ENCODE data around the gene WNT11.

The WNT11 gene

GRCh38 chr11:76245720-76246119, 39.4 kb upstream of the WNT11 start:
- Histone ChIP-seq H3K27ac (ENCODE audit: low read length) (no peak overlapping the region), H3K4me1 (ENCODE audit: control insufficient read depth, insufficient read depth, low read length) (no peaks in the 10 kb centered on the region), H3K9ac (ENCODE audit: low read length in 2 of 2) (no peak overlapping the region), H3K27me3 (ENCODE audit: control insufficient read depth in 1 of 2, insufficient read depth in 2 of 2, low read length in 2 of 2) (peaks cover 0 to 8% of the 10 kb centered on the region in 2 donors), H3K9me3 (ENCODE audit: control insufficient read depth in 2 of 2, low read length in 2 of 2) (no peaks in the 10 kb centered on the region), H3K4me3 (ENCODE audit: low read length in 2 of 2) (no peak overlapping the region), H3K36me3 (ENCODE audit: control insufficient read depth in 2 of 2, insufficient read depth in 2 of 2, low read length in 2 of 2) (no peaks in the 10 kb centered on the region)

DNA sequence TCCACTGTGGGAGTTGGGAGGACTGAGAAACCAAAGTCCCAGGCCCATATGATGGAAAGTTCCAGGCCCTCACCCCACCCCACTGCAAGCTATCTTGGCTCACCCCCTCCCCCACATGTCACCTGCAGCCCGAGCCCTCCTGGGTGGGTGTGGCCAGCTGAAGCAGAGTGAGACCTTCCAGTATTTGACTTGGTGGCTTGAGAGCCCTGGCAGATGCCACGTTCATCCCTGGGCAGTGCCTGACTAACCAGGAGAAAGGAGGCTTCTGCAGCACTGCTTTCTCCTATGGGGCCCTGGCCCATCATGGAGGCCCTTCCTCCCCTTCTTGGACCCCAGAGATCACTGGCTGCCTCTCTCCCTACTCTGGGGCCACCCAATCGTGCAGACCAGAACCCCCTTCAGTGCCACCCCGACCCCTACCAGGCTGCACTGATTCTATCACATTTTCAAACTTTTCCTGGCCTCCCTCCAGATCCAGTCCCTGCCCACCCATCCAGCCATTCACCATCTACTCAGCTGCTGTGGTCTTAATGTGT, 38.1 kb upstream of the WNT11 start:
- no peaks in the 10 kb centered on the region for H3K36me3 ChIP-seq (ENCODE audit: control insufficient read depth in 2 of 2, insufficient read depth in 2 of 2, low read length in 2 of 2)
- H3K27me3 ChIP-seq (ENCODE audit: control insufficient read depth in 1 of 2, insufficient read depth in 2 of 2, low read length in 2 of 2), result peaks cover 0 to 8% of the 10 kb centered on the region in 2 donors
- no peak overlapping the region for H3K27ac ChIP-seq (ENCODE audit: low read length)
- no peaks in the 10 kb centered on the region for H3K4me1 ChIP-seq (ENCODE audit: control insufficient read depth, insufficient read depth, low read length)
- H3K9ac ChIP-seq (ENCODE audit: low read length in 2 of 2), result no peak overlapping the region
- H3K9me3 ChIP-seq (ENCODE audit: control insufficient read depth in 2 of 2, low read length in 2 of 2), result no peaks in the 10 kb centered on the region
- H3K4me3 ChIP-seq (ENCODE audit: low read length in 2 of 2), result no peak overlapping the region

DNA sequence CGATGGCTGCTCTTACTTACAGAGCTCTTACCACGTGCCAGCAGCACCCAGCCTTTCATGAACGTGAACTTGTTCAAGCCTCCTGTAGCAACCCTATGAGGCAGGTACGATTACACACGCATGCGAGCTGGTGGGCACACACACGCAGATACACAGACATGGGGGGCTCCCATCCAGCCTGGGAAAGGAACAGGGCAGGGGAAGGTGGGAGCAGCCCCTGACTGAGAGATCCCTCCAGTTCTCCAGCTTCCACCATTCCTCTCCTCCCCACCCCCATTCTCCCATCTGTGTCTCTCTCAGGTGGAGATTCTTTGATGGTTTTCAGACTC, 37.6 kb upstream of the WNT11 start:
- no peaks in the 10 kb centered on the region for H3K4me1 ChIP-seq (ENCODE audit: control insufficient read depth, insufficient read depth, low read length)
- H3K4me3 ChIP-seq (ENCODE audit: low read length in 2 of 2), result no peak overlapping the region
- peaks cover 0 to 8% of the 10 kb centered on the region in 2 donors for H3K27me3 ChIP-seq (ENCODE audit: control insufficient read depth in 1 of 2, insufficient read depth in 2 of 2, low read length in 2 of 2)
- H3K9me3 ChIP-seq (ENCODE audit: control insufficient read depth in 2 of 2, low read length in 2 of 2), result no peaks in the 10 kb centered on the region
- H3K9ac ChIP-seq (ENCODE audit: low read length in 2 of 2), result no peak overlapping the region
- no peaks in the 10 kb centered on the region for H3K36me3 ChIP-seq (ENCODE audit: control insufficient read depth in 2 of 2, insufficient read depth in 2 of 2, low read length in 2 of 2)
- no peak overlapping the region for H3K27ac ChIP-seq (ENCODE audit: low read length)

DNA sequence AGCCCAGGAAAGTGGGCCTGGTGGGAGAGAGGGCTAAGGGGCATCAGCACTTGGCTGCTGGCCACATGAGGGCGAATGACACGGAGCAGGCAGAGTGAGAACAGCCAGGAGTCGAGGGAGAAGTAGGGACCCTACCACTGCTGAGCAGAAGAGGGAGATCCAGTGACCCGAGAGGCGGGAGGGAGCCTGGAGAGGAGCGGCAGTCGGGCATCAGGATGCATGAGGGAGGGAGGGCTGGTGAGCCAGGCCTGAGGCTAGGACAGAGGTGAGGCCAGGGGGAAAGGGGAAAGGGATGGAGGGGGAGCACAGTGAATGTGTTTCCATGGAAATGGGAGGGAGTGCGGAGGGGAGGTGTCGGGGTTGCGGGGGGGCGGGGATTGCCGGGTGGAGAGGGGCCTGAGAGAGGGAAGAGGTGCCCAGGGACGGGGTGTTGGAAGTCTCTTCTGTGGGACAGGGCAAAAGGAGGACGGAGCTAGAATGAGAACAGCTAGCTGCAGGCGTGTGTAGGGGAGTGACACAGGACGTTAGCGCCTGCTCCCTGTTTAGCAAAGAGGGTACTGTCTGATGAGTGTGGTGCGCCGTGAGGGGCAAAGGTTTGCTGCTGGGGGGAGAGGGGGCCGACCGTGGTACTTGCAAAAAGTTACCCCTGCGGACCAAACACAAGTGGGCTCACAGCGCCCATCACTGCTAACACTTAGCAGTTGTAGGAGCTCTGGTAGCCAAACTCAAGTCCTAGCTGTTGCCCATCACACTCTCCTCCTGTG, 37.1 kb upstream of the WNT11 start:
- Histone ChIP-seq H3K36me3 (ENCODE audit: control insufficient read depth in 2 of 2, insufficient read depth in 2 of 2, low read length in 2 of 2) (no peaks in the 10 kb centered on the region), H3K4me3 (ENCODE audit: low read length in 2 of 2) (no peak overlapping the region), H3K27me3 (ENCODE audit: control insufficient read depth in 1 of 2, insufficient read depth in 2 of 2, low read length in 2 of 2) (peaks cover 0 to 7% of the 10 kb centered on the region in 2 donors), H3K9me3 (ENCODE audit: control insufficient read depth in 2 of 2, low read length in 2 of 2) (no peaks in the 10 kb centered on the region), H3K4me1 (ENCODE audit: control insufficient read depth, insufficient read depth, low read length) (no peaks in the 10 kb centered on the region), H3K9ac (ENCODE audit: low read length in 2 of 2) (no peak overlapping the region), H3K27ac (ENCODE audit: low read length) (no peak overlapping the region)

GRCh38 chr11:76242004-76242779, 35.9 kb upstream of the WNT11 start:
- no peak overlapping the region for H3K27ac ChIP-seq (ENCODE audit: low read length)
- H3K4me3 ChIP-seq (ENCODE audit: low read length in 2 of 2), result no peak overlapping the region
- H3K4me1 ChIP-seq (ENCODE audit: control insufficient read depth, insufficient read depth, low read length), result no peaks in the 10 kb centered on the region
- no peaks in the 10 kb centered on the region for H3K9me3 ChIP-seq (ENCODE audit: control insufficient read depth in 2 of 2, low read length in 2 of 2)
- no peaks in the 10 kb centered on the region for H3K36me3 ChIP-seq (ENCODE audit: control insufficient read depth in 2 of 2, insufficient read depth in 2 of 2, low read length in 2 of 2)
- no peak overlapping the region for H3K9ac ChIP-seq (ENCODE audit: low read length in 2 of 2)
- peaks cover 0 to 6% of the 10 kb centered on the region in 2 donors for H3K27me3 ChIP-seq (ENCODE audit: control insufficient read depth in 1 of 2, insufficient read depth in 2 of 2, low read length in 2 of 2)

- H3K36me3 ChIP-seq (ENCODE audit: control insufficient read depth in 2 of 2, insufficient read depth in 2 of 2, low read length in 2 of 2), result no peaks in the 10 kb centered on the region
- peaks cover 0 to 6% of the 10 kb centered on the region in 2 donors for H3K27me3 ChIP-seq (ENCODE audit: control insufficient read depth in 1 of 2, insufficient read depth in 2 of 2, low read length in 2 of 2)
- H3K9ac ChIP-seq (ENCODE audit: low read length in 2 of 2), result no peak overlapping the region
- peaks cover 2% of the 10 kb centered on the region for H3K4me1 ChIP-seq (ENCODE audit: control insufficient read depth, insufficient read depth, low read length)
- no peak overlapping the region for H3K27ac ChIP-seq (ENCODE audit: low read length)
- no peak overlapping the region for H3K4me3 ChIP-seq (ENCODE audit: low read length in 2 of 2)
- H3K9me3 ChIP-seq (ENCODE audit: control insufficient read depth in 2 of 2, low read length in 2 of 2), result no peaks in the 10 kb centered on the region
Measured at GRCh38 chr11:76241243-76242000, 35.1 kb upstream of the WNT11 start.

- Histone ChIP-seq H3K27me3 (ENCODE audit: control insufficient read depth in 1 of 2, insufficient read depth in 2 of 2, low read length in 2 of 2) (peaks cover 0 to 6% of the 10 kb centered on the region in 2 donors), H3K4me1 (ENCODE audit: control insufficient read depth, insufficient read depth, low read length) (peaks cover 6% of the 10 kb centered on the region), H3K9me3 (ENCODE audit: control insufficient read depth in 2 of 2, low read length in 2 of 2) (no peaks in the 10 kb centered on the region), H3K27ac (ENCODE audit: low read length) (no peak overlapping the region), H3K9ac (ENCODE audit: low read length in 2 of 2) (no peak overlapping the region), H3K36me3 (ENCODE audit: control insufficient read depth in 2 of 2, insufficient read depth in 2 of 2, low read length in 2 of 2) (no peaks in the 10 kb centered on the region), H3K4me3 (ENCODE audit: low read length in 2 of 2) (no peak overlapping the region)
Measured at GRCh38 chr11:76240666-76241065, 34.4 kb upstream of the WNT11 start.

DNA sequence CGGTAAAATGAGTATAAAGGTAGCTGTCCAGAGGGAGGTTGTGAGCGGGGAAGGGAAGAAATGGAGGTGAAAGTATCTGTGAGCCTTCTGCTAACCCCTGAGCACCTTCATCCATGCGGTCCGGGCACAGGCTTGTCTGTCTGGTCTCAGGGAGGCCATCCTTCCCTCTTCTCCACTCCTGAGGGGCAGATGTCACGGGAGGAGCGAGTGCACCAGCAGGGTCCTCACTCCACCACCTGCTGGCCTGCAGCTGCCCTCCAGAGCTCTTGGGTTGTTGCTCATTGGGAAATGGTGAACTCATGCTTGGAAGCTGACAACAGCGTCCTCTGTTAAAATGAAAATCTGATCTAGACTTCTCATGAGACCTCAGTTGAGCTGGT, 33.8 kb upstream of the WNT11 start:
- Histone ChIP-seq H3K9me3 (ENCODE audit: control insufficient read depth in 2 of 2, low read length in 2 of 2) (no peaks in the 10 kb centered on the region), H3K27me3 (ENCODE audit: control insufficient read depth in 1 of 2, insufficient read depth in 2 of 2, low read length in 2 of 2) (peaks cover 0 to 6% of the 10 kb centered on the region in 2 donors), H3K4me1 (ENCODE audit: control insufficient read depth, insufficient read depth, low read length) (peaks cover 9% of the 10 kb centered on the region), H3K27ac (ENCODE audit: low read length) (no peak overlapping the region), H3K4me3 (ENCODE audit: low read length in 2 of 2) (no peak overlapping the region), H3K36me3 (ENCODE audit: control insufficient read depth in 2 of 2, insufficient read depth in 2 of 2, low read length in 2 of 2) (no peaks in the 10 kb centered on the region), H3K9ac (ENCODE audit: low read length in 2 of 2) (no peak overlapping the region)

DNA sequence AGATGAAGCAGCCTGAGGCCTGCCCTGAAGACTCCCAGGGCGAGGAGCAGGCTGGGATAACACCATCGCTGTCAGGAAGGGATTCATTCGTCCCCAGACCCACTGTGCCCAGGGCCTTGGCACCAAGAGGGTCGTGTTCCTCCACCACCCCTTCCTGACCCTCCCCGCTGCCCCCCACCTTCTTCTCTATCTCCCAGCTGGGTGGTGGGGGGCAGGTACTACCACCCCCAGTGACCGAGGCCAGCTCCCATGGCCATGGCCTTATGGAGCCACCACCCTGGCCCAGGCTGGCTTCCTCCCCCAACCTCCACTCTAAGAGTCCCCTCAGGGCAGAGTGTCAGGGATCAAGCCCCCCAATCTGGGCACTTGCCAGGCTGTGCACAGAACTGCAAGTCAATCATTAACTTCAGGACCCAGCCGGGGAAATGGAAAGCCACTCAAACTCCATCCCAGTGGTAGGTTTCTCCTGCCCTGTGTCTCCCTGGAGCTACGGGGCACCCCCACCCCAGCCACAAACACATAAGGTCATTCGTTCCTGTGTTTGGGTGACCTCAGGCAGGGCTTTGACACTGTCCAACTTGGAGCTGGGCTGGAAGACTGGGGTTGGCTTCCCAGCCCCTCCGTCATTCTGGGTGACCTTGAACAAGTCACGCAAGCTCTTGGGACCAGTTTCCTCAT, 33.3 kb upstream of the WNT11 start:
- Histone ChIP-seq H3K9me3 (ENCODE audit: control insufficient read depth in 2 of 2, low read length in 2 of 2) (no peaks in the 10 kb centered on the region), H3K27ac (ENCODE audit: low read length) (no peak overlapping the region), H3K9ac (ENCODE audit: low read length in 2 of 2) (no peak overlapping the region), H3K4me1 (ENCODE audit: control insufficient read depth, insufficient read depth, low read length) (peaks cover 12% of the 10 kb centered on the region), H3K27me3 (ENCODE audit: control insufficient read depth in 1 of 2, insufficient read depth in 2 of 2, low read length in 2 of 2) (peaks cover 0 to 6% of the 10 kb centered on the region in 2 donors), H3K36me3 (ENCODE audit: control insufficient read depth in 2 of 2, insufficient read depth in 2 of 2, low read length in 2 of 2) (no peaks in the 10 kb centered on the region), H3K4me3 (ENCODE audit: low read length in 2 of 2) (no peak overlapping the region)

DNA sequence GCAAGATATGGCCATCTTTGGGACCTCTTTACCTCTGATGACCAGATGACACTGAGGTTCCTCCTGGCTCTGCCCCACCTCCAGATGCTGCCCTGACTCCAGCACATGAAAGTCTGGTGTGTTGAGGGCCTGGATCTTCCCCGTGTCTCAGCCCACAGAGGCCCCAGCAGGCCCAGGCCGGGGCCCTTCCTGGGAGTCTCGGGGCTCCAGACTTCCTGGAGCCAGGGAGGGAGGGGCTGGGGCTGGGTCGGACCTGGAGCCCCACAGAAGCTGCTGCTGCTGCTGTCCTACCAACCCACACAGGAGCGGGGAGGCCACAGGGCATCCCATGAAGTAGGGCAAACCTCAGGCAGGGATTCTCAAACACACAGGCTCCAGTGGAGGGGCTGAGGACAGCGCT, 32.2 kb upstream of the WNT11 start:
- Histone ChIP-seq H3K27me3 (ENCODE audit: control insufficient read depth in 1 of 2, insufficient read depth in 2 of 2, low read length in 2 of 2) (peaks cover 0 to 2% of the 10 kb centered on the region in 2 donors), H3K9ac (ENCODE audit: low read length in 2 of 2) (no peak overlapping the region), H3K4me1 (ENCODE audit: control insufficient read depth, insufficient read depth, low read length) (peaks cover 22% of the 10 kb centered on the region), H3K27ac (ENCODE audit: low read length) (no peak overlapping the region), H3K4me3 (ENCODE audit: low read length in 2 of 2) (no peak overlapping the region), H3K9me3 (ENCODE audit: control insufficient read depth in 2 of 2, low read length in 2 of 2) (no peaks in the 10 kb centered on the region), H3K36me3 (ENCODE audit: control insufficient read depth in 2 of 2, insufficient read depth in 2 of 2, low read length in 2 of 2) (no peaks in the 10 kb centered on the region)

Data from stomach smooth muscle (tissue), 2 donors.